Daoy (cell line): ENCODE measurements around the gene SPIRE2. TPM values are rescaled to one million over a fixed set of nuclear protein-coding genes. Genes with fewer than 3 reads are reported as not detected.

ENCODE experiments used
- DNase-seq: peaks from one replicate; pipeline ENCODE4 v3.0.0-alpha.2; 2015; ENCODE audit warnings: low read depth
- total RNA-seq: library from RNA; depleted of rRNA; stranded (reverse); fragments of >200 nt; shearing (Covaris generic); gene quantifications from 2 replicates; pipeline ENCODE4 v1.2.3, GENCODE V29; 2014

Gene SPIRE2
- total RNA-seq, 1 experiment from 2014 or later: 6.3 TPM

GRCh38 chr16:89897204-89897603 is 68.9 kb downstream of the SPIRE2 start:
- DNase-seq: no peak

GRCh38 chr16:89898201-89898967 is 70.1 kb downstream of the SPIRE2 start:
- DNase-seq: no peak

- DNase-seq: no peak
Observed at GRCh38 chr16:89899879-89900481, 71.7 kb downstream of the SPIRE2 start.

GRCh38 chr16:89900885-89901284 is 72.6 kb downstream of the SPIRE2 start:
- no peak for DNase-seq

GRCh38 chr16:89902980-89903379 is 74.7 kb downstream of the SPIRE2 start:
- DNase-seq: no peak

GRCh38 chr16:89903908-89904515 is 75.7 kb downstream of the SPIRE2 start:
- DNase-seq: no peak

- DNase-seq: no peak
Observed at GRCh38 chr16:89904606-89905510, 76.6 kb downstream of the SPIRE2 start.

GRCh38 chr16:89905511-89906139 is 77.3 kb downstream of the SPIRE2 start:
- no peak for DNase-seq

- DNase-seq: no peak
Observed at GRCh38 chr16:89906140-89907025, 78.1 kb downstream of the SPIRE2 start.

GRCh38 chr16:89907055-89907814 is 79.0 kb downstream of the SPIRE2 start:
- DNase-seq: no peak

GRCh38 chr16:89908236-89908635 is 80.0 kb downstream of the SPIRE2 start:
- no peak for DNase-seq

GRCh38 chr16:89909777-89910716 is 81.8 kb downstream of the SPIRE2 start:
- DNase-seq: peak; percentile 73

- DNase-seq: no peak
Observed at GRCh38 chr16:89910717-89911354, 82.6 kb downstream of the SPIRE2 start.

- no peak for DNase-seq
Observed at GRCh38 chr16:89911375-89911774, 83.1 kb downstream of the SPIRE2 start.

GRCh38 chr16:89912143-89912542 is 83.9 kb downstream of the SPIRE2 start:
- DNase-seq: no peak

GRCh38 chr16:89912627-89913026 is 84.4 kb downstream of the SPIRE2 start:
- no peak for DNase-seq

GRCh38 chr16:89913408-89914387 is 85.4 kb downstream of the SPIRE2 start:
- DNase-seq: no peak
